Naive thymus-derived CD4-positive, alpha-beta T cell (primary cell): ENCODE results near the gene LRRIQ3. TPM values are rescaled to one million over a fixed set of nuclear protein-coding genes. Genes with fewer than 3 reads are reported as not detected.

Source experiments
- ATAC-seq: fragments of 150-1000 bp; cut with Tn5 transposase; 2 replicates; pipeline ENCODE4 v1.10.0; 2021; ENCODE audit warnings: mild to moderate bottlenecking, moderate library complexity
- CTCF ChIA-PET: fragments of 350-600 bp; sonication (Branson Sonifier 250); formaldehyde crosslinking; loops from one replicate; lab custom pipeline; 2021; ENCODE audit warnings: antibody characterized with exemption; lab: Charles Lee
- POLR2A ChIA-PET: fragments of 350-600 bp; sonication (Branson Sonifier 250); formaldehyde crosslinking; loops from one replicate; lab custom pipeline; 2021; ENCODE audit warnings: antibody characterized with exemption, inconsistent platforms; lab: Charles Lee
- DNase-seq, 9 donors: peaks; one replicate each; pipeline versions ENCODE4 v3.0.0 to v3.0.0-alpha.2; 2020 to 2022; ENCODE audit warnings: mixed read lengths in 1 of 9
- H3K27ac ChIP-seq: one replicate; pipeline ENCODE4 v1.7.0; 2013; ENCODE audit warnings: mild to moderate bottlenecking, low read depth, low read length, moderate library complexity
- H3K27me3 ChIP-seq, 2 donors: one replicate each; pipeline ENCODE4 v1.7.0; 2013; ENCODE audit warnings: low read length in 2 of 2, mild to moderate bottlenecking in 2 of 2, moderate library complexity in 2 of 2; ENCODE audit not compliant: control insufficient read depth in 2 of 2, insufficient read depth in 2 of 2
- H3K36me3 ChIP-seq, 3 experiments: 1 replicate in 2 of 3; 2 replicates in 1 of 3; pipeline ENCODE4 v1.7.0; 2013; ENCODE audit warnings: low read length in 3 of 3, mild to moderate bottlenecking in 3 of 3, moderate library complexity in 1 of 3; ENCODE audit not compliant: insufficient read depth in 3 of 3, control insufficient read depth in 2 of 3
- H3K4me1 ChIP-seq, 2 donors: one replicate each; pipeline ENCODE4 v1.7.0; 2013; ENCODE audit warnings: low read length in 2 of 2, mild to moderate bottlenecking in 2 of 2, moderate library complexity in 1 of 2; ENCODE audit not compliant: control insufficient read depth in 2 of 2, insufficient read depth in 2 of 2
- H3K4me3 ChIP-seq: 2 replicates; pipeline ENCODE4 v1.7.0; 2013; ENCODE audit warnings: mild to moderate bottlenecking, low read length
- H3K9me3 ChIP-seq, 3 experiments: 1 replicate in 2 of 3; 2 replicates in 1 of 3; pipeline ENCODE4 v1.7.0; 2013; ENCODE audit warnings: low read length in 3 of 3; ENCODE audit not compliant: control insufficient read depth in 2 of 3
- H3K27ac Mint-ChIP-seq, 9 donors: one replicate each; pipeline ENCODE4 v1.8.0; 2020 to 2022; ENCODE audit warnings: mixed read lengths in 9 of 9, mild to moderate bottlenecking in 8 of 9, moderate library complexity in 5 of 9, inconsistent platforms in 2 of 9
- H3K27me3 Mint-ChIP-seq, 5 donors: one replicate each; pipeline ENCODE4 v1.8.0; 2021 to 2022; ENCODE audit warnings: mixed read lengths in 5 of 5, mild to moderate bottlenecking in 1 of 5
- H3K36me3 Mint-ChIP-seq, 5 donors: one replicate each; pipeline ENCODE4 v1.8.0; 2020 to 2022; ENCODE audit warnings: mixed read lengths in 5 of 5, mild to moderate bottlenecking in 3 of 5, inconsistent platforms in 1 of 5
- H3K4me1 Mint-ChIP-seq, 7 donors: one replicate each; pipeline ENCODE4 v1.8.0; 2020 to 2022; ENCODE audit warnings: mixed read lengths in 7 of 7, mild to moderate bottlenecking in 3 of 7, inconsistent platforms in 1 of 7
- H3K4me3 Mint-ChIP-seq, 10 donors: one replicate each; pipeline ENCODE4 v1.8.0; 2020 to 2022; ENCODE audit warnings: mild to moderate bottlenecking in 10 of 10, mixed read lengths in 10 of 10, moderate library complexity in 6 of 10, inconsistent platforms in 2 of 10
- H3K9me3 Mint-ChIP-seq, 11 donors: one replicate each; pipeline ENCODE4 v1.8.0; 2020 to 2022; ENCODE audit warnings: mixed read lengths in 11 of 11, mild to moderate bottlenecking in 4 of 11, inconsistent platforms in 1 of 11, moderate library complexity in 1 of 11
- intact Hi-C, 2 donors: fragments of 100-400 bp; cut with micrococcal nuclease; formaldehyde crosslinking; loops; one replicate each; pipeline ENCODE4 v1.15.1; 2023
- polyA plus RNA-seq, 2 donors: library from polyadenylated mRNA; unstranded; fragments of 300-500 nt; fragmentation: Illumina TruSeq; gene quantifications; one replicate each; pipeline ENCODE4 v1.2.3, GENCODE V29; 2021
- total RNA-seq, 6 experiments: library from RNA in 5 of 6; stranded (reverse) in 5 of 6; gene quantifications; 1 replicate in 5 of 6; 2 replicates in 1 of 6; pipeline ENCODE4 v1.2.3 and lab custom pipeline; 2021 to 2026

LRRIQ3 gene
- total and polyA plus RNA-seq, 7 experiments from 2014 or later, result 0.32 to 3.5 (median 1.0) TPM

DNA sequence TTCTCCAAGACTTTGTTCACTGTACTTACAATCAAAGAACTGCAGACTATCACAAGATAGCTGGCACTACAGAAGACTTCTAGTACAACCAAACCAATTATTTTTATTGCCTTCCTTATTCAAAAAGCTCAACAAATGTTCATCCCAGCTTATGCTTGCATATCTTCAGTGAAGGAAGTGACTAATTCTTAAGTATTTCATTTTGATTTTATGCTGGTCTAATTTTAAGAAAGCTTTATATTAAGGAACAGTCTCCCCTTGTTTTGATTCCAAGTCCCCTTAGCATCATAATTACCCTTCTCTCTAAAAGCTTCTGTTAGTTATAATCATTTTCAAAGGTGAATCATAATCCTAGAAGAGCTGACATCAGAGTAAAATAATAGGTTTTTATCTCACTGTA, 132.9 kb downstream of the LRRIQ3 start:
- Mint-ChIP-seq H3K9me3 (peaks cover 0 to 13% (median 2%) of the 10 kb centered on the region in 11 donors), H3K27me3 (peaks cover 0 to 4% (median 0%) of the 10 kb centered on the region in 5 donors), H3K36me3 (no peaks in the 10 kb centered on the region), H3K27ac (no peak overlapping the region), H3K4me1 (no peaks in the 10 kb centered on the region), H3K4me3 (no peak overlapping the region)
- Histone ChIP-seq H3K27me3 (no peaks in the 10 kb centered on the region), H3K9me3 (no peaks in the 10 kb centered on the region), H3K27ac (no peak overlapping the region), H3K36me3 (no peaks in the 10 kb centered on the region), H3K4me3 (no peak overlapping the region), H3K4me1 (no peaks in the 10 kb centered on the region)
- intact Hi-C loops, result no loop called here
- ATAC-seq (no peak), DNase-seq (no peak)
- ChIA-PET POLR2A (no interaction called here), CTCF (interaction anchor here (0.7 kb wide), 1 partner anchor 54 kb away, joined by 3 read pairs; no protein-coding TSS in a partner anchor)

DNA sequence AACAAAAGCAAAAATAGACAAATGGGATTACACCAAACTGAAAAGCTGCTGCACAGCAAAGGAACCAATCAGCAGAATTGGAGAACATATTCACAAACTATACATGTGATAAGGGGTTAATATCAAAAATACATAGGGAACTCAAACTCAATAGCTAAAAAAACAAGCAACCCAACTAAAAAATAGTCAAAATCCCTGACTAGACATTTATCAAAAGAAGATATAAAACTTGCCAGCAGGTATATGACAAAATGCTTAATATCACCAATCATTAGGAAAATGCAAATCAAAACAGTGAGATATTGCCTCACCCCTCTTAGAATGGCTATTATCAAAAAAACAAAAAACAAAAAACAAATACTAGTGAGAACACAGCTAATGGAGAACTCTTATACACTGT, 140.3 kb downstream of the LRRIQ3 start:
- Histone ChIP-seq H3K4me3 (no peak overlapping the region), H3K36me3 (no peaks in the 10 kb centered on the region), H3K9me3 (no peaks in the 10 kb centered on the region), H3K27ac (no peak overlapping the region), H3K27me3 (no peaks in the 10 kb centered on the region), H3K4me1 (no peaks in the 10 kb centered on the region)
- no peaks in the 10 kb centered on the region for H3K27me3 Mint-ChIP-seq
- ChIA-PET POLR2A (no interaction called here), CTCF (no interaction called here)
- no peak for ATAC-seq
- no peaks in the 10 kb centered on the region for H3K4me1 Mint-ChIP-seq
- intact Hi-C loops, result no loop called here
- no peak overlapping the region for H3K4me3 Mint-ChIP-seq
- H3K36me3 Mint-ChIP-seq, result no peaks in the 10 kb centered on the region
- DNase-seq, result no peak
- peaks cover 0 to 15% (median 2%) of the 10 kb centered on the region in 11 donors for H3K9me3 Mint-ChIP-seq
- H3K27ac Mint-ChIP-seq, result no peak overlapping the region

DNA sequence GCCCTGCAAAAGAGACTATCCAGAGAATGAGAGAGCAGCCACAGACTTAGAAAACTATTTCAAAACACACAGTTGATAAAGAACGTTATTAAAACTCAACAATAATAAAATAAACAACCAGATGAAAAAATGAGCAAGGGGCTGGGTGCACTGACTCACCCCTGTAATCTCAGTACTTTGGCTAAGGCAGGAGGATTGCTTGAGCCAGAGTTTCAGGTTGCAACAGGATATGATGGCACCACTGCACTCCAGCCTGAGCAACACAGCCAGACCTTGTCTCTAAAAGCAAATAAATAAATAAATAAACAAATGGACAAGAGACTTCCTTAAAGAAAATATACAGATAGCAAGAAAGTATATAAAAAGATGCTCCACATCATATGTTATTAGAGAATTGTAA, 144.6 kb downstream of the LRRIQ3 start:
- H3K4me3 ChIP-seq, result no peak overlapping the region
- H3K4me3 Mint-ChIP-seq, result no peak overlapping the region
- H3K27ac ChIP-seq, result no peak overlapping the region
- DNase-seq, result no peak
- intact Hi-C loops, result no loop called here
- no peaks in the 10 kb centered on the region for H3K9me3 ChIP-seq
- ATAC-seq, result no peak
- H3K36me3 ChIP-seq, result no peaks in the 10 kb centered on the region
- H3K4me1 ChIP-seq, result no peaks in the 10 kb centered on the region
- no peaks in the 10 kb centered on the region for H3K27me3 ChIP-seq
- H3K27me3 Mint-ChIP-seq, result no peaks in the 10 kb centered on the region
- peaks cover 0 to 8% (median 0%) of the 10 kb centered on the region in 11 donors for H3K9me3 Mint-ChIP-seq
- no peak overlapping the region for H3K27ac Mint-ChIP-seq
- ChIA-PET CTCF (no interaction called here), POLR2A (no interaction called here)
- H3K36me3 Mint-ChIP-seq, result no peaks in the 10 kb centered on the region
- H3K4me1 Mint-ChIP-seq, result no peaks in the 10 kb centered on the region

DNA sequence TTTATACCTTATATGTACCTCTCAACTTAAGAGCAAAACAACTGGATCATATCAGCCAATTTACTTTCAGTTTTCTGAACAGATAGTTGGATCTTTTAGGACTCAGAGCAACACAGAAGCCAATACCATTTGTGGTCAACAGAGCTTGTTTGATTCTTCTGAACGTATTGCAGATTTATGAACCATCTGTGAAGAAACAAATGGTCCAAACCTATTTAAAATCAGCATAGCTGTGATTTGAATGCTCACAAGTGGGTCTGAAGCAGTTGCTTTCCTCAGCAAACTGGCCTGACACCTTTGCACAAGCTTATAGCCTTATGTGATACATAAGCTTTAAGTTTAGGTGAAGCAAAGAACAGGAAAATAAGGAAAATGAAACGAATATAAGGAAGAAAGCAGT, 147.6 kb downstream of the LRRIQ3 start:
- Mint-ChIP-seq H3K4me1 (no peaks in the 10 kb centered on the region), H3K36me3 (peaks cover 0 to 3% (median 0%) of the 10 kb centered on the region in 5 donors), H3K27me3 (no peaks in the 10 kb centered on the region), H3K9me3 (peaks cover 0 to 12% (median 7%) of the 10 kb centered on the region in 11 donors), H3K27ac (no peak overlapping the region), H3K4me3 (no peak overlapping the region)
- ChIA-PET CTCF (no interaction called here), POLR2A (no interaction called here)
- Histone ChIP-seq H3K9me3 (no peaks in the 10 kb centered on the region), H3K4me3 (no peak overlapping the region), H3K4me1 (no peaks in the 10 kb centered on the region), H3K36me3 (no peaks in the 10 kb centered on the region), H3K27ac (no peak overlapping the region), H3K27me3 (no peaks in the 10 kb centered on the region)
- DNase-seq (no peak), ATAC-seq (no peak)
- intact Hi-C loops, result no loop called here

DNA sequence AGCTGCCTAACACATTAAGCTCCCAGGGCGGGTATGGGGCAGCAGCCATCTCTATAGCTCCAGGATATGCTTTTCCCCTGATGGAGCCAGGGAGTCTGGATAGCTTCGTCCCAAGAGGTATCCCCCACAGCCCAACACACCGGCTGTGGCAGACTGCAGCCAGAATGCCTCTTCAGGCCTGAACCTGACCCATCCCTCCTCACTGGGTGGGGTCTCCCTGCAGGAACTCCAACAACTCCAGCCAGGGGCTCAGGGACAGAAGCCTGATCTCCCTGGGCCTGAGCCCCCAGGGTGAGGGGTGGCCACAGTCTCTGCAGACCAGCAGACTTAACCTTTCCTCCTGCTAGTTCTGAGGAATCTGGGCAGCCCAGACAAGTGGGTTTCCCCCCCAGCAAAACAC, 159.9 kb downstream of the LRRIQ3 start:
- ChIA-PET POLR2A (no interaction called here), CTCF (no interaction called here)
- ATAC-seq (no peak), DNase-seq (no peak)
- Histone ChIP-seq H3K4me3 (no peak overlapping the region), H3K9me3 (no peaks in the 10 kb centered on the region), H3K36me3 (no peaks in the 10 kb centered on the region), H3K27ac (no peak overlapping the region), H3K27me3 (no peaks in the 10 kb centered on the region), H3K4me1 (no peaks in the 10 kb centered on the region)
- Mint-ChIP-seq H3K36me3 (no peaks in the 10 kb centered on the region), H3K4me3 (no peak overlapping the region), H3K27me3 (peaks cover 0 to 3% (median 0%) of the 10 kb centered on the region in 5 donors), H3K27ac (no peak overlapping the region), H3K4me1 (no peaks in the 10 kb centered on the region), H3K9me3 (peaks cover 4 to 33% (median 14%) of the 10 kb centered on the region in 11 donors)
- intact Hi-C loops, result no loop called here

DNA sequence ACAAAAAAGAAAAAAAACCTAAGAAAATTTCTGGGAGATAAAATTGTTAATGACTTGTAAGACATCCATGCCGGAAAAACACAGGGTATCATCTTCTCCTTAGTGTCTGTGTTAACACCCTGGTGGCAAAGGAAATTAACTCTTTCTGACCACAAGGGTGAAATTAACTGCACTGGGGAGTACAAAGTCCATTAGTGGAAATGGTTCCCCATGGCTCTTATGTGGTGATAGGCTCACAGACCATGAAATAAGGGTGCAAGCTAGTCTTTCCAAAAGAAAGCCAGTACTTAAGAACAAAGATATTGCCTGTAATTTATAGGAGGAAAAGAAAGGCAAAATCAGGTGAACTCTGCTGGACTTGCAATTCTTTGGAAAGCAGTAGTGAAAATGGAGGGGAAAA, 185.4 kb downstream of the LRRIQ3 start:
- Histone ChIP-seq H3K9me3 (no peaks in the 10 kb centered on the region), H3K27ac (no peak overlapping the region), H3K27me3 (no peaks in the 10 kb centered on the region), H3K36me3 (no peaks in the 10 kb centered on the region), H3K4me1 (peaks cover 0 to 3% of the 10 kb centered on the region in 2 donors), H3K4me3 (no peak overlapping the region)
- H3K27me3 Mint-ChIP-seq, result peaks cover 0 to 8% (median 0%) of the 10 kb centered on the region in 5 donors
- no peak for DNase-seq
- intact Hi-C loops, result no loop called here
- H3K9me3 Mint-ChIP-seq, result peaks cover 0 to 3% (median 0%) of the 10 kb centered on the region in 11 donors
- ChIA-PET CTCF (no interaction called here), POLR2A (no interaction called here)
- no peak overlapping the region for H3K27ac Mint-ChIP-seq
- no peak for ATAC-seq
- no peaks in the 10 kb centered on the region for H3K36me3 Mint-ChIP-seq
- peaks cover 0 to 9% (median 5%) of the 10 kb centered on the region in 7 donors for H3K4me1 Mint-ChIP-seq
- no peak overlapping the region for H3K4me3 Mint-ChIP-seq

DNA sequence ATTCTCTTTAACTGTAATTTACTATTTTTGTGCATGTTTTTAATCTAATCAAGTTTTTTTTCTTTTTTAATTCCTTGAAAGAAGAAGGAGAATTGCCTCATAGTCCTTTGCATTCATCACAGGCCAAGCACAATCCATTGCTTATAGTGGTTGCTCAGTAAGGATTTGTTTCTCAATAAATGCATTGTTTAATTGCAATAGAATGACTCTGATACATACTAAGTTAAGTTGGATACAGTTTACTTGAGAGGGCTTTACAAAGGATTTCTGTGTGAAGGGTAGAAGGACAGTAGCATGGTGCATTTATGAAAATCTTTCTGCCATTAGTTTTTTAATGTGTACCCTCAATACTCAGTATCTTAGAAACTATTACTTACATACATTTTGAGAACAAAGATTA, 186.2 kb downstream of the LRRIQ3 start:
- H3K36me3 Mint-ChIP-seq, result no peaks in the 10 kb centered on the region
- no peak for ATAC-seq
- H3K9me3 Mint-ChIP-seq, result peaks cover 0 to 3% (median 0%) of the 10 kb centered on the region in 11 donors
- H3K27ac ChIP-seq, result no peak overlapping the region
- peaks cover 0 to 8% (median 0%) of the 10 kb centered on the region in 5 donors for H3K27me3 Mint-ChIP-seq
- POLR2A ChIA-PET, result no interaction called here
- H3K27ac Mint-ChIP-seq, result no peak overlapping the region
- CTCF ChIA-PET, result no interaction called here
- intact Hi-C loops, result no loop called here
- H3K36me3 ChIP-seq, result no peaks in the 10 kb centered on the region
- peaks cover 0 to 9% (median 5%) of the 10 kb centered on the region in 7 donors for H3K4me1 Mint-ChIP-seq
- no peak for DNase-seq
- peaks cover 0 to 3% of the 10 kb centered on the region in 2 donors for H3K4me1 ChIP-seq
- H3K4me3 Mint-ChIP-seq, result no peak overlapping the region
- H3K9me3 ChIP-seq, result no peaks in the 10 kb centered on the region
- no peak overlapping the region for H3K4me3 ChIP-seq
- H3K27me3 ChIP-seq, result no peaks in the 10 kb centered on the region
